ENCODE measurements around the gene ACOT6.
"Not testable (repeated sequence)": the region's sequence is repeated elsewhere in the genome, so short reads cannot be mapped to it uniquely, and the experiment has no call there.

Gene ACOT6

DNA sequence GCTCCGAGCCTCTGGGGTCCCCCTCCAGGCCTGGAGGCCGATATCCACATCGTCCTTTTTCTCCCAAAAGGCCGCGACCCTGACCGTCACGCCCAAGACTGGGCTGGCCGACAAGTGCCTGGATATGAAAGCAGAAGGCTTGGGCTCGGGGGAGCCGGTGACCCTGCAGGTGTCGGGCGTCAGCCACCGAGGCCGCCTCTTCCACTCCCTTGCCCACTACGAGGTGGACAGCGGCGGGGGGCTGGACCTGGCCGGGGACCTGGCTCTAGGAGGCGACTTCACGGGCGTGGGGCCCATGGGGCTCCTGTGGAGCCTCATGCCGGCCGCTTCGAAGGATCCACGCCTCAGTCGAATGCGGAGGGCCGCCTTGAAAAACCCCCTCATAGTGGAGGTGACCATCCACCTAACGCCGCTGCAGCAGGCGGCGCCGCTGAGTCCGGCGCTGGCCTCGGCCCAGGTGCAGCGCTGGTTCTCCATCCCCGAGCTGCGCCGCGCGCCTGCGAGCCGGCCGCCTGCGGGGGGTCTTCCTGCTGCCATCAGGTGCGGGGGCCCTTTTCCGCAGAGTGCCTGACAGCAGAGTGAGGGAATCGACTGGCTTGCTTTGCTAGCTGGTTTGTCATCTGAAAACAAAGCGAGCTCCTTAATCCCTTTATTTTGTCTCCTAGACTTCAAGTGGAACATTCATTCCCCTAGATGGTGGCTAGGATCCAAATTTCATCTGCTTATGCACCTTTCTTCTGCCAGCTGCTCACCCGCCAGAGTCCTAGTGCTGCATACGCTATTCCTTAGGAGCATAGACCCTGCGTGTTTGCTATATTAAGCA lies 21.9 kb downstream of the ACOT6 start:
- TF ChIP-seq, protein P1, sequence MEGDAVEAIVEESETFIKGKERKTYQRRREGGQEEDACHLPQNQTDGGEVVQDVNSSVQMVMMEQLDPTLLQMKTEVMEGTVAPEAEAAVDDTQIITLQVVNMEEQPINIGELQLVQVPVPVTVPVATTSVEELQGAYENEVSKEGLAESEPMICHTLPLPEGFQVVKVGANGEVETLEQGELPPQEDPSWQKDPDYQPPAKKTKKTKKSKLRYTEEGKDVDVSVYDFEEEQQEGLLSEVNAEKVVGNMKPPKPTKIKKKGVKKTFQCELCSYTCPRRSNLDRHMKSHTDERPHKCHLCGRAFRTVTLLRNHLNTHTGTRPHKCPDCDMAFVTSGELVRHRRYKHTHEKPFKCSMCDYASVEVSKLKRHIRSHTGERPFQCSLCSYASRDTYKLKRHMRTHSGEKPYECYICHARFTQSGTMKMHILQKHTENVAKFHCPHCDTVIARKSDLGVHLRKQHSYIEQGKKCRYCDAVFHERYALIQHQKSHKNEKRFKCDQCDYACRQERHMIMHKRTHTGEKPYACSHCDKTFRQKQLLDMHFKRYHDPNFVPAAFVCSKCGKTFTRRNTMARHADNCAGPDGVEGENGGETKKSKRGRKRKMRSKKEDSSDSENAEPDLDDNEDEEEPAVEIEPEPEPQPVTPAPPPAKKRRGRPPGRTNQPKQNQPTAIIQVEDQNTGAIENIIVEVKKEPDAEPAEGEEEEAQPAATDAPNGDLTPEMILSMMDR (IDR thresholded peaks at IDR 0.05; ENCODE audit: extremely low read depth, insufficient read depth, missing control alignments), result peak; percentile 39
- in situ Hi-C loops (cut with MboI; ENCODE audit: low pct_unique_long_range_greater_than_20kb, low sequenced_read_pairs, unreplicated experiment), result loop anchor here (5.0 kb wide), 1 partner anchor 127 kb away; no protein-coding TSS in a partner anchor

GRCh38 chr14:73636355-73636754 lies 24.0 kb downstream of the ACOT6 start:
- DNase-seq (ENCODE audit: low spot score); in situ Hi-C loops (cut with MboI; ENCODE audit: low pct_unique_long_range_greater_than_20kb, low sequenced_read_pairs, unreplicated experiment): not testable (repeated sequence)

More for the DNA sequence above, 21.9 kb downstream of the ACOT6 start:
- DNase-seq (ENCODE audit: low spot score), result peak; percentile 45

DNA sequence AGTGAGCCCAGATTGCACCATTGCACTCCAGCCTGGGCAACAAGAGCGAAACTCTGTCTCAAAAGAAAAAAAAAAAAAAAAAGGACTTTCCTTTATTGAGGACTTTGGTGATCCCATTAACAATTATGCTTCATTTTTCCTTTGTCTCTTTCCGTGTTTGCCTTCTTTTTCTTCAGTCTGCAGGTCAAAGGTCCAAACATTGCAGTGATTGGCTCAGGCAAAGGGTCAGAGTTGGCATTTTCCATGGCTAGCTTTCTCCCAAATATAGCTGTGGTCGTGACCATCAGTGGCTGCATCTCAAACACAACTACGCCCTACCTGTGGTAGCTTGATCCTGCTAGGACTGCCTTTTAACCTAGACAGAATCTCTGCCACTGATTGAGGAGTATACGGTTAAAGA lies 25.5 kb downstream of the ACOT6 start:
- no peak for DNase-seq (ENCODE audit: low spot score)
- TF ChIP-seq, protein P1 (IDR thresholded peaks at IDR 0.05; ENCODE audit: extremely low read depth, insufficient read depth, missing control alignments), result no peak
- in situ Hi-C loops (cut with MboI; ENCODE audit: low pct_unique_long_range_greater_than_20kb, low sequenced_read_pairs, unreplicated experiment), result no loop called here

GRCh38 chr14:73640796-73641365 lies 28.6 kb downstream of the ACOT6 start:
- TF ChIP-seq, protein P1 (IDR thresholded peaks at IDR 0.05; ENCODE audit: extremely low read depth, insufficient read depth, missing control alignments), result no peak
- no peak for DNase-seq (ENCODE audit: low spot score)
- in situ Hi-C loops (cut with MboI; ENCODE audit: low pct_unique_long_range_greater_than_20kb, low sequenced_read_pairs, unreplicated experiment), result no loop called here

DNA sequence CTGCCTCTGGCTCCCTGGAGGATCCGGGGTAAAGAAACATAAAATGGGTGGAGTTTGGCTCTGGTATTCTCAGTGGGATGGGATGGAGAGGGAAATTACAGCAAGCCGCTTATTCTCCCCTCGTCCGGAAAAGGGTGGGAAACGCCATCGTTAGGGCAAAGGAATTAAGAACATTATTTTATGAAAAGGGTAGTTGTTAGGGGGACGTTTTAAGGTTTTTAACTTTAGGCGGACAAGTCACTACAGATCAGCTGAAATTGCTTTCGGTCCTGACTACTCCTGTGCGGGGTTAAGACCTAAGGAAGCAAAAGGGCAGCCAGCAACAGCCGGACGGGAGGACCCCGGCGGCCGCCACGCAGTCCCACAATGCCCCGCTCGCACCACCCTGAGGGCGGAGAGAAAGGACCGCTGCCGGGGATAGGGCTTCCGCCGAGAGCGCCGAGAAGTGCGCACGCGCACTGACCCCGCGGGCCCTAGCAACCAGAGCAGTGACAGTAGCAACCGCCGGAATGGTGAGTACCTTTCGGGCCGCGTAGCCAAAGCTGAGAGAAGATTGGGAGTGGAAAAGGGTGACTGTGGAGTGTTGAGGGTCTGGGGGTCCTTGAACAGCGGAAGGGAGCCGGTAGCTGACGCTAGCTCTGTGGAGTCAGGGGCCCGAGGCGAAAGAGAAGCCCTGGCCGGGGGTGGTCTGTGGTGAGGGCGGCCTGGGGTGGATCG lies 32.4 kb downstream of the ACOT6 start, which contains the start of gene DNAL1:
DNAL1 (plus strand) TSS at position 456 of the 717 bp plus-strand sequence; CDS start at position 510, 54 bp downstream.
- DNase-seq (ENCODE audit: low spot score), result peak; percentile 96
- in situ Hi-C loops (cut with MboI; ENCODE audit: low pct_unique_long_range_greater_than_20kb, low sequenced_read_pairs, unreplicated experiment), result no loop called here
- TF ChIP-seq, protein P1 (IDR thresholded peaks at IDR 0.05; ENCODE audit: extremely low read depth, insufficient read depth, missing control alignments), result no peak

DNA sequence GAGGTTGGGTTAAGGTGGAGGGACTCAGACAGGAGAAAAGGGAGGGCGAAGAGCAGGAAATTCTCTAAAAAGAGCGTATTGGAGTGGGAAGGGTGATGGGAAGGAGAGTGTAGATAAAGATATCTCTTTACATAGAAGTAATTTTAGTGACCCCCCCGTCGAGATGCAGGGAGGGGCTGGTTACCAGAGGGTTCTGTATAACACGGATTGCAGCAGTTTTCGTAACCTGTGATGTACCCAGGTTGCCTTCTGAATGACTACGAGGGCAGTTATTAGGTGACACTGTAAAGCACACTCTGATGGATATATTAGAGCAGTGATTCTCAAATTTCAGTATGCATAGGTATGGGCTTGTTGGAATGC lies 32.9 kb downstream of the ACOT6 start:
- in situ Hi-C loops (cut with MboI; ENCODE audit: low pct_unique_long_range_greater_than_20kb, low sequenced_read_pairs, unreplicated experiment), result no loop called here

More for the DNA sequence above, 32.9 kb downstream of the ACOT6 start:
- TF ChIP-seq, protein P1 (IDR thresholded peaks at IDR 0.05; ENCODE audit: extremely low read depth, insufficient read depth, missing control alignments), result no peak
- no peak for DNase-seq (ENCODE audit: low spot score)

Measured in GM13977 (cell line).